CD14-positive monocyte (primary cell): Measurements from ENCODE around the gene QSOX2. TPM values are rescaled to one million over a fixed set of nuclear protein-coding genes. Genes with fewer than 3 reads are reported as not detected.

Experiments
- DNase-seq, 3 donors: peaks; one replicate each; pipeline ENCODE4 v3.0.0-alpha.2; 2011 to 2022
- H2AFZ ChIP-seq: 2 replicates; pipeline ENCODE4 v1.6.0; 2012; ENCODE audit warnings: mild to moderate bottlenecking, low read depth, low read length, inconsistent platforms; ENCODE audit not compliant: insufficient read depth, poor library complexity, severe bottlenecking
- H3K27ac ChIP-seq, 2 donors: 1 replicate in 1 of 2; 2 replicates in 1 of 2; pipeline ENCODE4 v1.5.1; 2012 to 2013; ENCODE audit warnings: low read length in 2 of 2, control low read depth in 1 of 2, inconsistent platforms in 1 of 2, low read depth in 1 of 2, mild to moderate bottlenecking in 1 of 2
- H3K27me3 ChIP-seq, 2 donors: one replicate each; pipeline versions ENCODE4 v1.6.0 to v1.6.1; 2011 to 2013; ENCODE audit warnings: low read length in 2 of 2; ENCODE audit not compliant: control insufficient read depth in 2 of 2, insufficient read depth in 2 of 2
- H3K36me3 ChIP-seq, 2 donors: replicated peaks in 1 of 2; 1 replicate in 1 of 2; 2 replicates in 1 of 2; pipeline versions ENCODE4 v1.5.1 to v1.6.1; 2012 to 2013; ENCODE audit warnings: low read length in 2 of 2, control low read depth in 1 of 2, inconsistent platforms in 1 of 2, mild to moderate bottlenecking in 1 of 2; ENCODE audit not compliant: insufficient read depth in 2 of 2, control insufficient read depth in 1 of 2
- H3K4me1 ChIP-seq, 2 donors: 1 replicate in 1 of 2; 2 replicates in 1 of 2; pipeline versions ENCODE4 v1.5.1 to v1.6.1; 2012 to 2013; ENCODE audit warnings: low read length in 2 of 2, control low read depth in 1 of 2, inconsistent platforms in 1 of 2, mild to moderate bottlenecking in 1 of 2, moderate library complexity in 1 of 2; ENCODE audit not compliant: insufficient read depth in 2 of 2, control insufficient read depth in 1 of 2
- H3K4me2 ChIP-seq: replicated peaks from 2 replicates; pipeline ENCODE3; 2012; ENCODE audit warnings: low read length, moderate library complexity, mild to moderate bottlenecking; ENCODE audit not compliant: poor library complexity, severe bottlenecking; ENCODE audit errors: extremely low read depth
- H3K4me3 ChIP-seq, 3 experiments: fragments of 200-600 bp in 1 of 3; sonication (generic) in 1 of 3; replicated peaks in 1 of 3; 1 replicate in 2 of 3; 2 replicates in 1 of 3; pipeline ENCODE4 v1.5.1; 2011 to 2013; ENCODE audit warnings: low read length in 3 of 3, mild to moderate bottlenecking in 3 of 3, control low read depth in 2 of 3, low read depth in 2 of 3, inconsistent platforms in 1 of 3, moderate library complexity in 1 of 3
- H3K79me2 ChIP-seq: 2 replicates; pipeline ENCODE4 v1.6.0; 2012; ENCODE audit warnings: mild to moderate bottlenecking, control low read depth, inconsistent platforms, low read length, moderate library complexity; ENCODE audit not compliant: insufficient read depth
- H3K9ac ChIP-seq: 2 replicates; pipeline ENCODE4 v1.6.0; 2017; ENCODE audit warnings: low read length, mild to moderate bottlenecking; ENCODE audit not compliant: insufficient read depth, poor library complexity, severe bottlenecking
- H3K9me3 ChIP-seq, 2 donors: replicated peaks in 1 of 2; 1 replicate in 1 of 2; 2 replicates in 1 of 2; pipeline versions ENCODE4 v1.5.1 to v1.6.1; 2012 to 2013; ENCODE audit warnings: low read length in 2 of 2, control low read depth in 1 of 2; ENCODE audit not compliant: control insufficient read depth in 1 of 2, insufficient read depth in 1 of 2
- H4K20me1 ChIP-seq: 2 replicates; pipeline ENCODE4 v1.6.0; 2012; ENCODE audit warnings: mild to moderate bottlenecking, low read length, control low read depth, moderate library complexity; ENCODE audit not compliant: insufficient read depth
- H3K27ac Mint-ChIP-seq, 7 donors: one replicate each; pipeline ENCODE4 v1.8.0; 2020; ENCODE audit warnings: mild to moderate bottlenecking in 7 of 7, mixed read lengths in 7 of 7, moderate library complexity in 6 of 7, inconsistent platforms in 2 of 7
- H3K27me3 Mint-ChIP-seq, 3 donors: one replicate each; pipeline ENCODE4 v1.8.0; 2021 to 2022; ENCODE audit warnings: low read depth in 3 of 3, mild to moderate bottlenecking in 3 of 3, mixed read lengths in 3 of 3, moderate library complexity in 3 of 3, inconsistent platforms in 1 of 3
- H3K36me3 Mint-ChIP-seq, 2 donors: one replicate each; pipeline ENCODE4 v1.8.0; 2020; ENCODE audit warnings: mixed read lengths in 2 of 2, inconsistent platforms in 1 of 2, mild to moderate bottlenecking in 1 of 2
- H3K4me1 Mint-ChIP-seq: one replicate; pipeline ENCODE4 v1.8.0; 2020; ENCODE audit warnings: mild to moderate bottlenecking, mixed read lengths
- H3K4me3 Mint-ChIP-seq, 2 donors: one replicate each; pipeline ENCODE4 v1.8.0; 2020; ENCODE audit warnings: mild to moderate bottlenecking in 2 of 2, mixed read lengths in 2 of 2, moderate library complexity in 1 of 2
- H3K9me3 Mint-ChIP-seq, 7 donors: one replicate each; pipeline ENCODE4 v1.8.0; 2020 to 2022; ENCODE audit warnings: mixed read lengths in 7 of 7, mild to moderate bottlenecking in 6 of 7, moderate library complexity in 6 of 7, inconsistent platforms in 2 of 7
- WGBS: methylation state at CpG from one replicate; pipeline ENCODE4 v1.1.5; 2013; ENCODE audit warnings: missing lambda C conversion rate; ENCODE audit not compliant: insufficient coverage; 5-methylcytosine and 5-hydroxymethylcytosine counted together
- intact Hi-C, 2 donors: fragments of 100-400 bp; cut with micrococcal nuclease; formaldehyde crosslinking; loops; one replicate each; pipeline versions ENCODE4 v1.15.0 to v1.15.1; 2023
- polyA plus RNA-seq, 3 donors: library from polyadenylated mRNA; depleted of rRNA in 1 of 3; unstranded in 2 of 3; stranded (reverse) in 1 of 3; fragments of 300-500 nt in 2 of 3; fragments of >200 nt in 1 of 3; fragmentation: Illumina TruSeq in 2 of 3; gene quantifications; 1 replicate in 2 of 3; 2 replicates in 1 of 3; pipeline ENCODE4 v1.2.3, GENCODE V29; 2012 to 2021
- TF ChIP-seq, protein P1 (sequence below): fragments of 200-600 bp; IDR thresholded peaks from one replicate; pipeline ENCODE4 v1.8.0; 2022; ENCODE audit warnings: antibody characterized with exemption, mild to moderate bottlenecking

The QSOX2 gene
- polyA plus RNA-seq, 3 donors = 0.03 to 8.4 (median 0.17) TPM

GRCh38 chr9:136249877-136250559 lies 4.4 kb upstream of the QSOX2 start:
- no peak for DNase-seq
- Mint-ChIP-seq H3K4me1 (peaks cover 6% of the 10 kb centered on the region), H3K27me3 (peaks cover 6 to 9% (median 8%) of the 10 kb centered on the region in 3 donors), H3K36me3 (no peaks in the 10 kb centered on the region), H3K27ac (no peak overlapping the region), H3K4me3 (no peak overlapping the region), H3K9me3 (peaks cover 0 to 3% (median 0%) of the 10 kb centered on the region in 7 donors)
- no peaks in the 10 kb centered on the region for H3K9me3 ChIP-seq
- no peak overlapping the region for H3K4me3 ChIP-seq
- 87% methylated on average over 23 of the region's 30 CpGs for WGBS
- intact Hi-C loops = loop anchor here (5.0 to 10.0 kb wide), 2 partner anchors 112 to 345 kb away; partner anchors contain the start of genes CAMSAP1 (in 1 of the 2) and DNLZ (in 1 of the 2)
- H4K20me1 ChIP-seq = peaks cover 1% of the 10 kb centered on the region
- no peaks in the 10 kb centered on the region for H3K27me3 ChIP-seq
- H3K9ac ChIP-seq = no peak overlapping the region
- TF ChIP-seq, protein P1, sequence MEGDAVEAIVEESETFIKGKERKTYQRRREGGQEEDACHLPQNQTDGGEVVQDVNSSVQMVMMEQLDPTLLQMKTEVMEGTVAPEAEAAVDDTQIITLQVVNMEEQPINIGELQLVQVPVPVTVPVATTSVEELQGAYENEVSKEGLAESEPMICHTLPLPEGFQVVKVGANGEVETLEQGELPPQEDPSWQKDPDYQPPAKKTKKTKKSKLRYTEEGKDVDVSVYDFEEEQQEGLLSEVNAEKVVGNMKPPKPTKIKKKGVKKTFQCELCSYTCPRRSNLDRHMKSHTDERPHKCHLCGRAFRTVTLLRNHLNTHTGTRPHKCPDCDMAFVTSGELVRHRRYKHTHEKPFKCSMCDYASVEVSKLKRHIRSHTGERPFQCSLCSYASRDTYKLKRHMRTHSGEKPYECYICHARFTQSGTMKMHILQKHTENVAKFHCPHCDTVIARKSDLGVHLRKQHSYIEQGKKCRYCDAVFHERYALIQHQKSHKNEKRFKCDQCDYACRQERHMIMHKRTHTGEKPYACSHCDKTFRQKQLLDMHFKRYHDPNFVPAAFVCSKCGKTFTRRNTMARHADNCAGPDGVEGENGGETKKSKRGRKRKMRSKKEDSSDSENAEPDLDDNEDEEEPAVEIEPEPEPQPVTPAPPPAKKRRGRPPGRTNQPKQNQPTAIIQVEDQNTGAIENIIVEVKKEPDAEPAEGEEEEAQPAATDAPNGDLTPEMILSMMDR = no peak
- H3K4me2 ChIP-seq = no peak overlapping the region
- no peak overlapping the region for H3K27ac ChIP-seq
- H3K36me3 ChIP-seq = no peaks in the 10 kb centered on the region
- no peak overlapping the region for H2AFZ ChIP-seq
- peaks cover 6 to 9% of the 10 kb centered on the region in 2 donors for H3K4me1 ChIP-seq
- H3K79me2 ChIP-seq = peaks cover 1% of the 10 kb centered on the region

DNA sequence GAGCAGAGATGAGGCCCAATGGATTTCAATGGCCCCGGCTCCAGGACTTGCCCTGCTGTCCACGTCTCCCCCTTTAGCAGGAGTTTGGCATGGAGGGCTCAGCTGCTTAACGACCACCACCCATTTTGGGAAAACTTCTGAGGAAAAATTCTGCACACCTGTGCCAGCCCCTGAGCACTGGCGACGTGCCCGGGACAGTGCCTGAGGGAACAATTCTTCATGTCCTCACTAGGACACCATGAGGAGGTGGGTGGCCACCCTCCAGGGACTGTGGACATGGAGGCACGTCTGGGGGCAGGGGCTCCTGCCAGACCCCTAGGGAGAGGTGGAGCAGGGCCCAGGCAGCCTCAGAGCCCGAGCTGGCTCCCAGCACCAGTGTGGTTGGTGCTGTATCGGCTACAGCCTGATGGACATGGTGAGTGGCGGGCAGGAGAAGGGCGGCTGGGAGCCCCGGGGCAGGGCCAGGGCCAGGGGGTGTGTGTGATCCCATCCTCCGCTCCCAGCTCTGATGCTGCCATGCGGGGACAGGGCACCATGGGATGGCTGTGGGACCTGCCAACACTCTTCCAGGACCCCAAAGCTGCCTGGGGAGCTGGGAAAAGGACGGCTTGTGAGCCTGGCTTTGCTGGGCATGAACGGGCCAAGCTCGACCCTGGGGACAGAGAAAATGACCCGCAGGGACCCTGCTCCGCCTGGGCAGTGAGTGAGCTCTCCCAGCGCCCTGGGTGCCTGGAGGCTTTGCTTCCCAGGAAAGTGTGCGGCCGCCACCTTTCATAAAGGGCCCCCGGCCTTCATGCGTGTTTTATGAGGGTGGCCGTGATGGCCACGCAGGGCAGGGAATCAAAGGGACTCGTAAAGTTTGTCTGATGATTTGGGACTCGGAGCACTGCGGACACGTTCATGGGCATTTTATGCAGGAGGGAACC lies 3.6 kb upstream of the QSOX2 start:
- Histone ChIP-seq H3K9me3 (no peaks in the 10 kb centered on the region), H3K4me1 (peaks cover 14 to 17% of the 10 kb centered on the region in 2 donors), H3K4me3 (no peak overlapping the region), H3K79me2 (peaks cover 5% of the 10 kb centered on the region), H3K9ac (no peak overlapping the region), H4K20me1 (peaks cover 4% of the 10 kb centered on the region), H3K27ac (no peak overlapping the region), H3K27me3 (no peaks in the 10 kb centered on the region), H2AFZ (no peak overlapping the region), H3K4me2 (no peak overlapping the region), H3K36me3 (no peaks in the 10 kb centered on the region)
- no peak overlapping the region for H3K27ac Mint-ChIP-seq
- TF ChIP-seq, protein P1 = no peak
- no peak overlapping the region for H3K4me3 Mint-ChIP-seq
- intact Hi-C loops = loop anchor here (5.0 to 10.0 kb wide), 2 partner anchors 113 to 344 kb away; partner anchors contain the start of genes CAMSAP1 (in 1 of the 2) and DNLZ (in 1 of the 2)
- H3K4me1 Mint-ChIP-seq = peaks cover 14% of the 10 kb centered on the region
- H3K36me3 Mint-ChIP-seq = no peaks in the 10 kb centered on the region
- H3K27me3 Mint-ChIP-seq = peaks cover 6 to 9% (median 9%) of the 10 kb centered on the region in 3 donors
- DNase-seq = no peak
- 93% methylated on average over 29 of the region's 30 CpGs for WGBS
- H3K9me3 Mint-ChIP-seq = peaks cover 0 to 3% (median 0%) of the 10 kb centered on the region in 7 donors
